Nephron (organoid): ENCODE measurements around the gene OCA2.
"Not testable (repeated sequence)": the region's sequence is repeated elsewhere in the genome, so short reads cannot be mapped to it uniquely, and the experiment has no call there.

Experiments used
- H3K27ac Mint-ChIP-seq, 3 experiments: 2 replicates each; pipeline ENCODE4 v1.8.0; 2020; ENCODE audit warnings: mixed read lengths in 3 of 3, mild to moderate bottlenecking in 2 of 3, moderate library complexity in 1 of 3
- H3K27me3 Mint-ChIP-seq: 2 replicates; pipeline ENCODE4 v1.8.0; 2021; ENCODE audit warnings: low read depth, mild to moderate bottlenecking, moderate library complexity, mixed read lengths
- H3K36me3 Mint-ChIP-seq: 2 replicates; pipeline ENCODE4 v1.8.0; 2020; ENCODE audit warnings: low read depth, mixed read lengths
- H3K4me1 Mint-ChIP-seq: 2 replicates; pipeline ENCODE4 v1.8.0; 2020; ENCODE audit warnings: mixed read lengths
- H3K4me3 Mint-ChIP-seq, 3 experiments: 2 replicates each; pipeline ENCODE4 v1.8.0; 2020; ENCODE audit warnings: mild to moderate bottlenecking in 3 of 3, mixed read lengths in 3 of 3, moderate library complexity in 2 of 3
- H3K9me3 Mint-ChIP-seq: 2 replicates; pipeline ENCODE4 v1.8.0; 2020; ENCODE audit warnings: mixed read lengths
- CTCF ChIP-seq, 3 experiments: fragments of 200-600 bp; sonication (generic); IDR thresholded peaks; one replicate each; pipeline ENCODE4 v1.5.0; 2021; ENCODE audit warnings: antibody characterized with exemption in 3 of 3; ENCODE audit not compliant: unreplicated experiment in 3 of 3

The OCA2 gene

GRCh38 chr15:27854601-27855000 is 244.5 kb downstream of the OCA2 start:
- peaks cover 4% of the 10 kb centered on the region for H3K27me3 Mint-ChIP-seq
- no peak overlapping the region for H3K27ac Mint-ChIP-seq
- H3K4me3 Mint-ChIP-seq: no peak overlapping the region
- no peaks in the 10 kb centered on the region for H3K4me1 Mint-ChIP-seq
- no peak for TF ChIP-seq CTCF (IDR thresholded peaks at IDR 0.05; ENCODE audit: unreplicated experiment in 3 of 3)
- peaks cover 9% of the 10 kb centered on the region for H3K9me3 Mint-ChIP-seq
- peaks cover 8% of the 10 kb centered on the region for H3K36me3 Mint-ChIP-seq

DNA sequence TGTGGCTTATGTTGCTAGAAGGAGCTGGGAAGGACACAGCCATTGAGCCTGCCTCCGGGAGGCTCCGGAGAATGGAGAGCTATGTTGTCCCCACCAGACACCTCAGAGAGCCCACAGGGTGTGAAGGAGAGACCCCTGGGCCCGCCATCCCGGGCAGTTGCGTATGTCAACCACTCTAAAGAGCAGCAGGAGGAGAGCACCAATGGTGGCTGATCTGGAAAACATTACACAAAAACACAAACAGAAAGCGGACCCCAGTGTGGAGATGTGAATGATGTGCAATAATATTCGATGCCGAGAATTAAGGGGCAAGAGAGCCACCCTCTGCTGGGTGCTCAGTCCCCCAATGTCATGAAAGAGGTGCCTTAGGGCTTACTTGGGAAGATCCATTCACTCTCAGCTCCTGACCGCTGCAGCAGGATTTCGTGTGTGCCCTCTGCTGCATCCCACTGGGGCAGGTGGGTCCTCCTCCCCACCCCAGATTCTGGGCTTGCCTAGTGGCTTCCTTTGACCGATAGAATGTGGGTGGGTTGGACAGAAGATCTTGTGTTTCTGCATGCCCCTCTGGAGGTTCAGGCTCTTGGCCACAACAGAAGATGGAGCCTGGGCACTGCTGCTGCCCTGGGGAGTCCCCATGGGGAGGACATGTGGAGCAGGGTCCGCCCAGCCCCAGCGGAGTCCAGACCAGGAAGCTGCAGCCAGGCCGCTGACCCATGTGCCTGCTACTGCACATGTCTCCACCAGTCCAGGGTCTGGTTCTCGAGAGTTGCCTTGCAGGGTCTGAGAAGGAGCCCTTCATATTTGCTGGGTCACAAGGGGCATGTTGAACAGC is 245.3 kb downstream of the OCA2 start:
- Mint-ChIP-seq H3K9me3 (peaks cover 9% of the 10 kb centered on the region), H3K4me3 (no peak overlapping the region), H3K36me3 (peaks cover 8% of the 10 kb centered on the region), H3K4me1 (no peaks in the 10 kb centered on the region), H3K27me3 (peaks cover 4% of the 10 kb centered on the region), H3K27ac (no peak overlapping the region)
- TF ChIP-seq CTCF (IDR thresholded peaks at IDR 0.05; ENCODE audit: unreplicated experiment in 3 of 3): no peak

DNA sequence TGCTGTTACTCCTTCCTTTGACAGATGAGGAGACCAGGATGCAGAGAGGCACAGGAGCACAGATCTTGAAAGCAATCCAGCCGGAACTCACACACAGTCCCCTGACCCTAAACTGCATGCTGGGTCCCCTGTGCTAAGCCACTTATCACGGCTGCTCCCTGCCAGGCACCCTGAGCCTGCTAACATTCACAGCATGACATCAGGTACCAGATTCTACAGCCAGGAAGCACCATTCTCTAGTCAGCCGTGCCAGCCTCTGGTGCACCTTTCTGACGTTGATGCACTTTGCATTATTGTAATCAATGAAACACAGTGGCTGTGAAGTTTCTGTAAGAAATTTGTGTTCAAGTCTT is 247.3 kb downstream of the OCA2 start:
- Mint-ChIP-seq H3K9me3 (peaks cover 4% of the 10 kb centered on the region), H3K4me1 (no peaks in the 10 kb centered on the region)

GRCh38 chr15:27850981-27851857 is 247.9 kb downstream of the OCA2 start:
- Mint-ChIP-seq H3K27me3 (peaks cover 4% of the 10 kb centered on the region), H3K27ac (no peak overlapping the region), H3K4me1 (no peaks in the 10 kb centered on the region), H3K36me3 (no peaks in the 10 kb centered on the region), H3K4me3 (no peak overlapping the region), H3K9me3 (peaks cover 2% of the 10 kb centered on the region)
- no peak for TF ChIP-seq CTCF (IDR thresholded peaks at IDR 0.05; ENCODE audit: unreplicated experiment in 3 of 3)

More for the DNA sequence above, 247.3 kb downstream of the OCA2 start:
- TF ChIP-seq CTCF (IDR thresholded peaks at IDR 0.05; ENCODE audit: unreplicated experiment in 3 of 3): no peak
- Mint-ChIP-seq H3K36me3 (peaks cover 4% of the 10 kb centered on the region), H3K4me3 (no peak overlapping the region), H3K27ac (no peak overlapping the region), H3K27me3 (peaks cover 4% of the 10 kb centered on the region)

- TF ChIP-seq CTCF (IDR thresholded peaks at IDR 0.05; ENCODE audit: unreplicated experiment in 3 of 3): no peak
- H3K4me3 Mint-ChIP-seq: no peak overlapping the region
- H3K4me1 Mint-ChIP-seq: no peaks in the 10 kb centered on the region
- H3K27me3 Mint-ChIP-seq: peaks cover under 1% of the 10 kb centered on the region
- H3K9me3 Mint-ChIP-seq: peaks cover 2% of the 10 kb centered on the region
- no peaks in the 10 kb centered on the region for H3K36me3 Mint-ChIP-seq
- no peak overlapping the region for H3K27ac Mint-ChIP-seq
Observed at GRCh38 chr15:27850050-27850449, 249.1 kb downstream of the OCA2 start.

DNA sequence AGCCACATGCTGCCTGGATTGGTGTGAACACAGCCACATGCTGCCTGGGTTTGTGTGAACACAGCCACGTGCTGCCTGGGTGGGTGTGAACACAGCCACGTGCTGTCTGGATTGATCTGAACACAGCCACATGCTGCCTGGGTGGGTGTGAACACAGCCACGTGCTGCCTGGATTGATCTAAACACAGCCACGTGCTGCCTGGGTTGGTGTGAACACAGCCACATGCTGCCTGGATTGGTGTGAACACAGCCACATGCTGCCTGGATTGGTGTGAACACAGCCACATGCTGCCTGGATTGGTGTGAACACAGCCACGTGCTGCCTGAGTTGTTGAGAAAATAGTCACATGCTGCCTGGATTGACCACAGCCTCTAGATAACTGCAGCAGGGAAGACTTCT is 250.2 kb downstream of the OCA2 start:
- H3K27ac Mint-ChIP-seq: not testable (repeated sequence)

More for the DNA sequence above, 250.2 kb downstream of the OCA2 start:
- not testable (repeated sequence) for H3K36me3 Mint-ChIP-seq, H3K4me1 Mint-ChIP-seq, H3K9me3 Mint-ChIP-seq, H3K27me3 Mint-ChIP-seq, H3K4me3 Mint-ChIP-seq
